ENCODE measurements around the gene RPL13. TPM values are rescaled to one million over a fixed set of nuclear protein-coding genes. Genes with fewer than 3 reads are reported as not detected.
"Not testable (repeated sequence)": the region's sequence is repeated elsewhere in the genome, so short reads cannot be mapped to it uniquely, and the experiment has no call there.

The RPL13 gene
- total RNA-seq, 6 experiments from 2014 or later, result 684 to 2,810 (median 731) TPM

- Histone ChIP-seq H3K4me1 (peaks cover 0 to 14% (median 0%) of the 10 kb centered on the region in 4 donors), H3K36me3 (peaks cover 0 to under 1% (median 0%) of the 10 kb centered on the region in 4 donors), H3K27ac (no peak overlapping the region), H3K27me3 (no peaks in the 10 kb centered on the region), H3K9me3 (no peaks in the 10 kb centered on the region), H3K4me3 (no peak overlapping the region)
- DNase-seq (no peak), ATAC-seq (no peak)
- WGBS (ENCODE audit: insufficient coverage, low coverage, low lambda C conversion rate, missing lambda C conversion rate), result 100% methylated on average over 1 of the region's 23 CpGs
- no peak for TF ChIP-seq POLR2A (IDR thresholded peaks at IDR 0.05)
- no peak for TF ChIP-seq CTCF (IDR thresholded peaks at IDR 0.05)
- intact Hi-C loops (cut with DNase I), result no loop called here
Observed at GRCh38 chr16:89569506-89570341, 9.2 kb downstream of the RPL13 start.

- H3K27me3 ChIP-seq, result no peaks in the 10 kb centered on the region
- 83% methylated on average over 11 of the region's 30 CpGs for WGBS (ENCODE audit: insufficient coverage, low coverage, low lambda C conversion rate, missing lambda C conversion rate)
- H3K4me3 ChIP-seq, result no peak overlapping the region
- no peaks in the 10 kb centered on the region for H3K9me3 ChIP-seq
- H3K4me1 ChIP-seq, result peaks cover 0 to 17% (median 0%) of the 10 kb centered on the region in 4 donors
- DNase-seq (no peak), ATAC-seq (no peak)
- H3K27ac ChIP-seq, result no peak overlapping the region
- intact Hi-C loops (cut with DNase I), result no loop called here
- no peaks in the 10 kb centered on the region for H3K36me3 ChIP-seq
- TF ChIP-seq POLR2A (IDR thresholded peaks at IDR 0.05) (no peak), CTCF (IDR thresholded peaks at IDR 0.05) (no peak)
Observed at GRCh38 chr16:89570342-89570923, 10.0 kb downstream of the RPL13 start.

- H3K9me3 ChIP-seq; intact Hi-C loops (cut with DNase I); H3K27me3 ChIP-seq; ATAC-seq; H3K36me3 ChIP-seq; H3K27ac ChIP-seq; DNase-seq; H3K4me3 ChIP-seq: not testable (repeated sequence)
- 77% methylated on average over 15 of the region's 36 CpGs for WGBS (ENCODE audit: insufficient coverage, low coverage, low lambda C conversion rate, missing lambda C conversion rate)
- H3K4me1 ChIP-seq, result peaks cover 0 to 10% (median 0%) of the 10 kb centered on the region in 4 donors
Observed at GRCh38 chr16:89570983-89571598, 10.6 kb downstream of the RPL13 start.

- ATAC-seq, result no peak
- 92% methylated on average over 2 of the region's 18 CpGs for WGBS (ENCODE audit: insufficient coverage, low coverage, low lambda C conversion rate, missing lambda C conversion rate)
- Histone ChIP-seq H3K27ac (no peak overlapping the region), H3K9me3 (no peaks in the 10 kb centered on the region), H3K27me3 (no peaks in the 10 kb centered on the region), H3K36me3 (no peaks in the 10 kb centered on the region), H3K4me1 (peaks cover 0 to 10% (median 0%) of the 10 kb centered on the region in 4 donors), H3K4me3 (no peak overlapping the region)
- DNase-seq, result no peak
- TF ChIP-seq CTCF (IDR thresholded peaks at IDR 0.05) (no peak), POLR2A (IDR thresholded peaks at IDR 0.05) (no peak)
- intact Hi-C loops (cut with DNase I), result no loop called here
Observed at GRCh38 chr16:89571636-89572035, 11.2 kb downstream of the RPL13 start.

GRCh38 chr16:89572073-89572484 is 11.6 kb downstream of the RPL13 start:
- ATAC-seq, result no peak
- Histone ChIP-seq H3K27me3 (no peaks in the 10 kb centered on the region), H3K36me3 (no peaks in the 10 kb centered on the region), H3K4me3 (no peak overlapping the region), H3K4me1 (peaks cover 0 to 10% (median 0%) of the 10 kb centered on the region in 4 donors), H3K27ac (no peak overlapping the region), H3K9me3 (no peaks in the 10 kb centered on the region)
- intact Hi-C loops (cut with DNase I), result no loop called here
- TF ChIP-seq CTCF (IDR thresholded peaks at IDR 0.05) (no peak), POLR2A (IDR thresholded peaks at IDR 0.05) (no peak)
- 60% methylated on average over 8 of the region's 14 CpGs for WGBS (ENCODE audit: insufficient coverage, low coverage, low lambda C conversion rate, missing lambda C conversion rate)
- no peak for DNase-seq

Data from right lobe of liver (tissue), 6 donors.